ENCODE measurements around the gene DUSP1.

DNA sequence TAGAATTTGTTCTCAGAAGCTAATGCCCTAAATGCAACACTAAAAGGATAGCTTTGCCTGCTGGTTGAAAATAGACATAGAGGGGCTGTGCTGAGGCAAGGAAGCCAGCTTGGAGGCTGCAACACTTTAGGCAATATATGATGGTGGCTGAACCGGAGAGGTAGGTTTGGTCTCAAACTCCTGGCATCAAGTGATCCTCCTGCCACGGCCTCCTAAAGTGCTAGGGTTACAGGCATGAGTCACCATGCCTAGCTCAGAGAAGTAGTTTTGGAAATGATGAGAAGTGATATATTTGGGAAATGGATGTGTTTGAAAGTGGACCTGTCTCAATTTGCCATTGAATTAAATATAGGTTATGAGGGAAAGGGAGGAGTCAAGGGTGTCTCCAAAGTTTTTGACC lies 10.0 kb downstream of the DUSP1 start:
- TF ChIP-seq, protein P1, sequence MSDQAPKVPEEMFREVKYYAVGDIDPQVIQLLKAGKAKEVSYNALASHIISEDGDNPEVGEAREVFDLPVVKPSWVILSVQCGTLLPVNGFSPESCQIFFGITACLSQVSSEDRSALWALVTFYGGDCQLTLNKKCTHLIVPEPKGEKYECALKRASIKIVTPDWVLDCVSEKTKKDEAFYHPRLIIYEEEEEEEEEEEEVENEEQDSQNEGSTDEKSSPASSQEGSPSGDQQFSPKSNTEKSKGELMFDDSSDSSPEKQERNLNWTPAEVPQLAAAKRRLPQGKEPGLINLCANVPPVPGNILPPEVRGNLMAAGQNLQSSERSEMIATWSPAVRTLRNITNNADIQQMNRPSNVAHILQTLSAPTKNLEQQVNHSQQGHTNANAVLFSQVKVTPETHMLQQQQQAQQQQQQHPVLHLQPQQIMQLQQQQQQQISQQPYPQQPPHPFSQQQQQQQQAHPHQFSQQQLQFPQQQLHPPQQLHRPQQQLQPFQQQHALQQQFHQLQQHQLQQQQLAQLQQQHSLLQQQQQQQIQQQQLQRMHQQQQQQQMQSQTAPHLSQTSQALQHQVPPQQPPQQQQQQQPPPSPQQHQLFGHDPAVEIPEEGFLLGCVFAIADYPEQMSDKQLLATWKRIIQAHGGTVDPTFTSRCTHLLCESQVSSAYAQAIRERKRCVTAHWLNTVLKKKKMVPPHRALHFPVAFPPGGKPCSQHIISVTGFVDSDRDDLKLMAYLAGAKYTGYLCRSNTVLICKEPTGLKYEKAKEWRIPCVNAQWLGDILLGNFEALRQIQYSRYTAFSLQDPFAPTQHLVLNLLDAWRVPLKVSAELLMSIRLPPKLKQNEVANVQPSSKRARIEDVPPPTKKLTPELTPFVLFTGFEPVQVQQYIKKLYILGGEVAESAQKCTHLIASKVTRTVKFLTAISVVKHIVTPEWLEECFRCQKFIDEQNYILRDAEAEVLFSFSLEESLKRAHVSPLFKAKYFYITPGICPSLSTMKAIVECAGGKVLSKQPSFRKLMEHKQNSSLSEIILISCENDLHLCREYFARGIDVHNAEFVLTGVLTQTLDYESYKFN (CRISPR knock-in tag; conservative IDR thresholded peaks at IDR 0.05) = no peak
- TF ChIP-seq ZNF138 (CRISPR knock-in tag; IDR thresholded peaks at IDR 0.05; ENCODE audit: low read depth) = no peak
- no peak for TF ChIP-seq POLR2AphosphoS5 (IDR thresholded peaks at IDR 0.05; ENCODE audit: low read depth, low read length)
- TF ChIP-seq ELF4 (CRISPR knock-in tag; IDR thresholded peaks at IDR 0.05; ENCODE audit: borderline replicate concordance) = no peak
- no peak for TF ChIP-seq ZNF136 (CRISPR knock-in tag; IDR thresholded peaks at IDR 0.05; ENCODE audit: low read depth)
- TF ChIP-seq, protein P2, sequence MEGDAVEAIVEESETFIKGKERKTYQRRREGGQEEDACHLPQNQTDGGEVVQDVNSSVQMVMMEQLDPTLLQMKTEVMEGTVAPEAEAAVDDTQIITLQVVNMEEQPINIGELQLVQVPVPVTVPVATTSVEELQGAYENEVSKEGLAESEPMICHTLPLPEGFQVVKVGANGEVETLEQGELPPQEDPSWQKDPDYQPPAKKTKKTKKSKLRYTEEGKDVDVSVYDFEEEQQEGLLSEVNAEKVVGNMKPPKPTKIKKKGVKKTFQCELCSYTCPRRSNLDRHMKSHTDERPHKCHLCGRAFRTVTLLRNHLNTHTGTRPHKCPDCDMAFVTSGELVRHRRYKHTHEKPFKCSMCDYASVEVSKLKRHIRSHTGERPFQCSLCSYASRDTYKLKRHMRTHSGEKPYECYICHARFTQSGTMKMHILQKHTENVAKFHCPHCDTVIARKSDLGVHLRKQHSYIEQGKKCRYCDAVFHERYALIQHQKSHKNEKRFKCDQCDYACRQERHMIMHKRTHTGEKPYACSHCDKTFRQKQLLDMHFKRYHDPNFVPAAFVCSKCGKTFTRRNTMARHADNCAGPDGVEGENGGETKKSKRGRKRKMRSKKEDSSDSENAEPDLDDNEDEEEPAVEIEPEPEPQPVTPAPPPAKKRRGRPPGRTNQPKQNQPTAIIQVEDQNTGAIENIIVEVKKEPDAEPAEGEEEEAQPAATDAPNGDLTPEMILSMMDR (CRISPR knock-in tag; IDR thresholded peaks at IDR 0.05) = no peak
- TF ChIP-seq FOXM1 (CRISPR knock-in tag; IDR thresholded peaks at IDR 0.05) = no peak
- TF ChIP-seq POLR2A (IDR thresholded peaks at IDR 0.05; ENCODE audit: insufficient read depth in 1 of 2, low read depth in 2 of 2, low read length in 2 of 2) = no peak
- no peak for TF ChIP-seq HMGA1 (CRISPR knock-in tag; conservative IDR thresholded peaks at IDR 0.05)
